Dendritic cell treated with granulocyte-macrophage colony-stimulating factor and Interleukin-4, amounts not matched to agents 40 ng/mL and 50 ng/mL, for 4 days (primary cell): ENCODE data around the gene SIM2.

Experiments used
- H3K27ac Mint-ChIP-seq: one replicate; pipeline ENCODE4 v1.8.0; 2022; ENCODE audit warnings: mild to moderate bottlenecking, mixed read lengths
- H3K27me3 Mint-ChIP-seq: one replicate; pipeline ENCODE4 v1.8.0; 2022; ENCODE audit warnings: mild to moderate bottlenecking, mixed read lengths
- H3K36me3 Mint-ChIP-seq: one replicate; pipeline ENCODE4 v1.8.0; 2022; ENCODE audit warnings: low read depth, mixed read lengths
- H3K4me1 Mint-ChIP-seq: one replicate; pipeline ENCODE4 v1.8.0; 2022; ENCODE audit warnings: low read depth, mixed read lengths
- H3K4me3 Mint-ChIP-seq: one replicate; pipeline ENCODE4 v1.8.0; 2022; ENCODE audit warnings: mild to moderate bottlenecking, moderate library complexity, mixed read lengths
- H3K9me3 Mint-ChIP-seq: one replicate; pipeline ENCODE4 v1.8.0; 2022; ENCODE audit warnings: mixed read lengths
- intact Hi-C: fragments of 100-400 bp; cut with micrococcal nuclease; formaldehyde crosslinking; loops from one replicate; pipeline ENCODE4 v1.15.0; 2022

Gene SIM2

DNA sequence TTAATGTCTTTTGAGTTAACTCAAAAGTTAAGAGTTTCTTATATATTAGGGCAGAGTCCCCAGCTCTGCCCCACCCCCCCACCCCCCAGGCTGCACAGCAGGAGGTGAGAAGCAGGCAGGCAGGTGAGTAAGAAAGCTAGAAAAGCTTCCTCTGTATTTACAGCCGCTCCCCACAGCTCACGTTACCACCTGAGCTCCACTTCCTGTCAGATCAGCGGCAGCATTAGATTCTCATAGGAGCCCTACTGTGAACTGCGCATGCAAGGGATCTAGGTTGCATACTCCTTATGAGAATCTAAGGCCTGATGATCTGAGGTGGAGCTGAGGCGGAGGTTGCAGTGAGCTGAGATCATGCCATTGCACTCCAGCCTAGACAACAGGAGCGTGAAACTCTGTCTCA, 81.9 kb downstream of the SIM2 start:
- intact Hi-C loops = no loop called here
- H3K4me1 Mint-ChIP-seq = no peaks in the 10 kb centered on the region

GRCh38 chr21:36783612-36784374, 84.9 kb downstream of the SIM2 start:
- Mint-ChIP-seq H3K9me3 (no peaks in the 10 kb centered on the region), H3K4me3 (no peak overlapping the region), H3K27ac (no peak overlapping the region), H3K4me1 (peaks cover 11% of the 10 kb centered on the region), H3K36me3 (no peaks in the 10 kb centered on the region), H3K27me3 (no peaks in the 10 kb centered on the region)
- intact Hi-C loops = no loop called here

More for the DNA sequence above, 81.9 kb downstream of the SIM2 start:
- no peak overlapping the region for H3K27ac Mint-ChIP-seq
- no peaks in the 10 kb centered on the region for H3K9me3 Mint-ChIP-seq
- no peak overlapping the region for H3K4me3 Mint-ChIP-seq
- H3K27me3 Mint-ChIP-seq = no peaks in the 10 kb centered on the region
- H3K36me3 Mint-ChIP-seq = no peaks in the 10 kb centered on the region

DNA sequence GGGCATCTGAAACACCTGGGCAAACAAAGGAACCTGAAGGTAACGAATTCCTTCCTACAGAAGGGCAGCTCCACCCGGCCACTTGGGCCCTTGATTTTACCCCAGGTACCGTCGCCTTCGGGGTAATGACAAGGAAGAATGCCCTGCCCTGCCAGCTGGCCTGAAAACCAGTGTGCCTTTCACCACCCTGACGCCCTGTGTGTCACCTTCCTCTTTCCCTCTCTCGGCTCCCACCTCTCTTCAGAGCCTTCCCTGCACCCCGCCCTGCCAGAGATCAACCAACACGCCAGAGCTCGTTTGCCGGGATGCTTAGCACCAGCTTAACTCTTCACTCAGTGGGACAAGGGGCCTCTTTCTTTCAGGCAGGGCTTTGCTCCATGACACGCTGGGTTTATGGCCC, 86.0 kb downstream of the SIM2 start:
- Mint-ChIP-seq H3K36me3 (no peaks in the 10 kb centered on the region), H3K27ac (no peak overlapping the region), H3K27me3 (no peaks in the 10 kb centered on the region), H3K4me1 (peaks cover 12% of the 10 kb centered on the region), H3K9me3 (no peaks in the 10 kb centered on the region), H3K4me3 (no peak overlapping the region)
- intact Hi-C loops = no loop called here

DNA sequence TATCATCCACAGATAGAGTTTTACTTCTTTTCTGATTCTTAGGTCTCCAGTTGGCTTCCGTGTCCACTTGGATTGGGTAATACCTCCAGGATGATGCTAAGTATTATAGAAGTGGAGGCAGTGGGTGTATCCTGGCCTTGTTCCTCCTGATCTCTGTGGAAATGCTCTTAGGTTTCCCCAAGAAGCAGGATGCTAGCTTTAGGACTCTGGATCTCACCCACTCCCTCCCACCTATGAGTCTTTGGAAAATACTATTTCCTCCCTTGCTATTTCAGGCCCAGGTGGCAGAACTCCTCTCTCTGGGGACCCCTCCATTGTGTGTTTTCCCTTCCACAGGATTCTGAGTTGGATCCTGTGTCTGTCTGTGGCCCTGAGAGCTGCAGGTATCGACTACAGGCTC, 86.7 kb downstream of the SIM2 start:
- H3K27ac Mint-ChIP-seq = no peak overlapping the region

DNA sequence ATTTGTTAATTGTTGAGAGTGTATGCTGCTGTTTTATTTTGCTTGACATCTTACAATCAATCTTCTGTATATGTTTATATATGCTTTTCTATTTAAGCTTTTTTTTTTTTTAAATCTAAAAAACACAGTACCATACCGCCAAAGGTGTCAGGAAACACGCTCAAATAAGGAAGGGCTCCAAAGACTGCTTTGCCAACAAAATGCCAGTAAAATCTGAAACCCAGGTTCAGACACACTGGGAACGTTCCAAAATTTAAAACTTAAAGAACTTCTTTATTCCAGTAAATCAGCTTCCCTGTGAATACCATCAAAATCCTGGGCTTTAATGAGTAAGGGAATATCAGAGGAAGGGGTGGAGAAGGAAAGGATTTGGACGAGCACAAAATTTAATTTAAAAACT, 87.3 kb downstream of the SIM2 start:
- Mint-ChIP-seq H3K27ac (no peak overlapping the region), H3K9me3 (no peaks in the 10 kb centered on the region), H3K36me3 (no peaks in the 10 kb centered on the region), H3K4me1 (peaks cover 12% of the 10 kb centered on the region), H3K27me3 (no peaks in the 10 kb centered on the region), H3K4me3 (no peak overlapping the region)
- intact Hi-C loops = no loop called here

More for the DNA sequence above, 86.7 kb downstream of the SIM2 start:
- Mint-ChIP-seq H3K36me3 (no peaks in the 10 kb centered on the region), H3K4me3 (no peak overlapping the region), H3K9me3 (no peaks in the 10 kb centered on the region), H3K4me1 (peaks cover 12% of the 10 kb centered on the region), H3K27me3 (no peaks in the 10 kb centered on the region)
- intact Hi-C loops = no loop called here

DNA sequence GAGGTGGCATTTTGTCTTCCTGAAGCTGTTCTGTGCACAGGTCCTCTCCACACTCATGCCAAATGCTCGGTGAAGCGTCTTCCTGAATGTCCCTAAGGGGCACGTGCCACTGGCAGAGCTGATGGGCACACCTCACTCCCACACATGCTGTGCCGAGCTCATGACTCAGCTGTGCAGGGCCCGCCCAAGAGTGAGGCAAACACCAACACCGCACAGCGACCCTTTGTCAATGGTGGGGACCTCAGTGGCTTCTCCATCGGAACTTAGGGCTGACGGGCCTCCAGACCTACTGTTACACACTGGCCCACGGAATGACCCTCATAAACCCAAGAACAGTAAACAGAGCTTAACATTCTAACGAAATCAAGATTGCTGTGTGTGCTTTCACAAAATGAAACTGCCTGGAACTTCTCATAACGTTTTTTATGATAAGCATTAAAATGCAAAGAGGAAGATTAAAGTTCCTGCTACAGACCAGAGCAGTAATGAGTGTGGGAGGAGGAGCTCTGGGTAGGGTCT, 89.3 kb downstream of the SIM2 start:
- intact Hi-C loops = no loop called here
- Mint-ChIP-seq H3K27ac (peak overlapping the region; percentile 55), H3K27me3 (no peaks in the 10 kb centered on the region), H3K36me3 (no peaks in the 10 kb centered on the region), H3K4me3 (peak overlapping the region; percentile 36), H3K4me1 (peaks cover 12% of the 10 kb centered on the region), H3K9me3 (no peaks in the 10 kb centered on the region)

- Mint-ChIP-seq H3K4me3 (no peak overlapping the region), H3K27me3 (no peaks in the 10 kb centered on the region), H3K36me3 (no peaks in the 10 kb centered on the region), H3K27ac (no peak overlapping the region), H3K9me3 (peaks cover 14% of the 10 kb centered on the region), H3K4me1 (peaks cover 12% of the 10 kb centered on the region)
- intact Hi-C loops = no loop called here
Measured at GRCh38 chr21:36790616-36791015, 91.7 kb downstream of the SIM2 start.

DNA sequence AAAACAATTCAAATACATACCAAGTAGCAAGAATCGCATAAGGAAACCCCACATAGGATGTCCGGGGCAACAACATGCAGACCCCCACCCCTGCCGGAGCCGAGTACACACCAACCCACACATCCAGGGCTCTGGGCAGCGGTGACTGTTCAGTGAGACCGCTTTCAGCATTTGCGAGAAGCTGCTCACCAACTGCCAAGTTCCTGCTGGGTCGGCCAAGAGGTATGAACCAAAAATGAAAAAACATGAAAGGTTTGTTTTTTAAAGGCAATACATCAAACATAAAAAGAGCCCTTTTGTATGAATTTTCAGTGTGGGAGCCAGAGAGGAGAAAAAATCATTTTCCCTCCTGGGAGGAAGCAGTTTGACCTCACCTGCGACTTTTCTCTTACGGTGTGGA, 92.3 kb downstream of the SIM2 start:
- no peaks in the 10 kb centered on the region for H3K27me3 Mint-ChIP-seq
- intact Hi-C loops = no loop called here
- peaks cover 14% of the 10 kb centered on the region for H3K9me3 Mint-ChIP-seq
- no peaks in the 10 kb centered on the region for H3K36me3 Mint-ChIP-seq
- H3K4me3 Mint-ChIP-seq = no peak overlapping the region
- no peak overlapping the region for H3K27ac Mint-ChIP-seq
- H3K4me1 Mint-ChIP-seq = peaks cover 12% of the 10 kb centered on the region

GRCh38 chr21:36791695-36792470, 93.0 kb downstream of the SIM2 start:
- Mint-ChIP-seq H3K4me1 (peaks cover 12% of the 10 kb centered on the region), H3K27ac (no peak overlapping the region), H3K9me3 (peaks cover 19% of the 10 kb centered on the region), H3K36me3 (no peaks in the 10 kb centered on the region), H3K4me3 (no peak overlapping the region), H3K27me3 (no peaks in the 10 kb centered on the region)
- intact Hi-C loops = no loop called here

DNA sequence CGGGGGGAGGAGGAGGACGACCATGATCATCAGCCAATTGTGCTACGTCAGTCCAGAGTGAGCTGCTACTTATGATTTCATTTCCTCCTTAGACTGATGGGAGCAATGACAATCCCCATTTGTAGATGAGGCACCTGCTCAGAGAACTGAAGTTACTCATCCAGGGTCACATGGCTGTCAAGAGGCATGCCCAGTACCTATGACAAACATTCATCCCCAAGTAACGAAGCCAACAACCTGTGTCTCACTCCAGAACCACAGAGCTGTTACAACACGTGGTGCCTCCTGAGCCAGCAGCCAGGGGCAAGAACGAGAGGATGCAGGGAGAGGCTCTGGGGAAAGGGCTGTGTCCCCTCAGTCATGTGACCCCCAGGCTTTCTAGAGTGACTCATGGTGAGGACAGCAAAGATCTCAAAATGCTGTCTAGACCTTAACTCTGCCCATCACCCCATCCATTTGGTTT, 93.6 kb downstream of the SIM2 start:
- Mint-ChIP-seq H3K27me3 (no peaks in the 10 kb centered on the region), H3K36me3 (no peaks in the 10 kb centered on the region), H3K4me1 (peaks cover 12% of the 10 kb centered on the region), H3K9me3 (peaks cover 23% of the 10 kb centered on the region), H3K4me3 (no peak overlapping the region), H3K27ac (no peak overlapping the region)
- intact Hi-C loops = no loop called here

- no peaks in the 10 kb centered on the region for H3K27me3 Mint-ChIP-seq
- H3K9me3 Mint-ChIP-seq = peaks cover 42% of the 10 kb centered on the region
- no peak overlapping the region for H3K27ac Mint-ChIP-seq
- no peak overlapping the region for H3K4me3 Mint-ChIP-seq
- intact Hi-C loops = no loop called here
- H3K36me3 Mint-ChIP-seq = no peaks in the 10 kb centered on the region
- H3K4me1 Mint-ChIP-seq = no peaks in the 10 kb centered on the region
Measured at GRCh38 chr21:36796070-36796469, 97.2 kb downstream of the SIM2 start.

- intact Hi-C loops = no loop called here
- no peaks in the 10 kb centered on the region for H3K27me3 Mint-ChIP-seq
- no peak overlapping the region for H3K4me3 Mint-ChIP-seq
- no peak overlapping the region for H3K27ac Mint-ChIP-seq
- H3K36me3 Mint-ChIP-seq = no peaks in the 10 kb centered on the region
- no peaks in the 10 kb centered on the region for H3K4me1 Mint-ChIP-seq
- peaks cover 42% of the 10 kb centered on the region for H3K9me3 Mint-ChIP-seq
Measured at GRCh38 chr21:36798491-36798890, 99.6 kb downstream of the SIM2 start.
